IMR-90 (cell line): Measurements from ENCODE around the gene EID2B.

Experiments used
- BHLHE40 ChIP-seq: fragments of 150-350 bp; IDR thresholded peaks from 2 replicates; pipeline ENCODE4 v1.6.1; 2016; ENCODE audit warnings: mild to moderate bottlenecking, low read depth, low read length
- CEBPB ChIP-seq: IDR thresholded peaks from 2 replicates; pipeline ENCODE4 v1.6.1; 2012; ENCODE audit warnings: low read depth, low read length, improper control_type of control experiment
- CHD1 ChIP-seq: IDR thresholded peaks from 2 replicates; pipeline ENCODE4 v1.6.1; 2012; ENCODE audit warnings: low read depth, low read length, improper control_type of control experiment
- CTCF ChIP-seq: conservative IDR thresholded peaks from 2 replicates; pipeline ENCODE4 v1.5.1; 2012; ENCODE audit warnings: mild to moderate bottlenecking, low read depth, low read length, improper control_type of control experiment
- ELK1 ChIP-seq: fragments of 150-350 bp; IDR thresholded peaks from 2 replicates; pipeline ENCODE4 v1.6.1; 2016; ENCODE audit warnings: low read depth, mild to moderate bottlenecking, low read length, moderate library complexity, borderline replicate concordance
- FOS ChIP-seq: fragments of 150-350 bp; IDR thresholded peaks from 2 replicates; pipeline ENCODE4 v1.6.1; 2016; ENCODE audit warnings: low read depth, low read length
- MAFK ChIP-seq: IDR thresholded peaks from 2 replicates; pipeline ENCODE4 v1.6.1; 2012; ENCODE audit warnings: low read depth, low read length, improper control_type of control experiment
- MAZ ChIP-seq: IDR thresholded peaks from 2 replicates; pipeline ENCODE4 v1.6.1; 2012; ENCODE audit warnings: low read depth, mild to moderate bottlenecking, low read length, improper control_type of control experiment, moderate library complexity, borderline replicate concordance
- MXI1 ChIP-seq: IDR thresholded peaks from 2 replicates; pipeline ENCODE4 v1.6.1; 2012; ENCODE audit warnings: low read depth, mild to moderate bottlenecking, low read length, moderate library complexity, borderline replicate concordance
- POLR2A ChIP-seq: IDR thresholded peaks from 2 replicates; pipeline ENCODE4 v1.6.1; 2012; ENCODE audit warnings: mild to moderate bottlenecking, low read depth, low read length
- RAD21 ChIP-seq: IDR thresholded peaks from 2 replicates; pipeline ENCODE4 v1.6.1; 2012; ENCODE audit warnings: low read length, improper control_type of control experiment
- RFX5 ChIP-seq: IDR thresholded peaks from 2 replicates; pipeline ENCODE4 v1.8.0; 2012; ENCODE audit warnings: low read depth, mild to moderate bottlenecking, low read length, moderate library complexity
- SMC3 ChIP-seq: fragments of 150-350 bp; IDR thresholded peaks from 2 replicates; pipeline ENCODE4 v1.6.1; 2016; ENCODE audit warnings: low read depth, mild to moderate bottlenecking, antibody characterized with exemption, low read length, moderate library complexity
- USF2 ChIP-seq: fragments of 150-350 bp; IDR thresholded peaks from 2 replicates; pipeline ENCODE4 v1.6.1; 2017; ENCODE audit warnings: mild to moderate bottlenecking, antibody characterized with exemption, low read length, low read depth

GRCh38 chr19:39550197-39550596 is 17.5 kb upstream of the EID2B start:
- TF ChIP-seq RAD21: no peak
- no peak for TF ChIP-seq POLR2A
- no peak for TF ChIP-seq CEBPB
- no peak for TF ChIP-seq CTCF
- TF ChIP-seq MXI1: no peak
- no peak for TF ChIP-seq MAFK
- TF ChIP-seq USF2: no peak
- no peak for TF ChIP-seq ELK1
- no peak for TF ChIP-seq RFX5
- TF ChIP-seq SMC3: no peak
- no peak for TF ChIP-seq FOS
- no peak for TF ChIP-seq BHLHE40
- no peak for TF ChIP-seq MAZ
- no peak for TF ChIP-seq CHD1
